ENCODE measurements around the gene CC2D1A.

CC2D1A gene

GRCh38 chr19:13906521-13906904 lies 512 bp downstream of the CC2D1A start:
- no peak for DNase-seq (ENCODE audit: low read depth)
- TF ChIP-seq CTCF (IDR thresholded peaks at IDR 0.05; ENCODE audit: low read length, missing control alignments): no peak
- H3K4me3 ChIP-seq (replicated peaks; ENCODE audit: low read depth, low read length): peak overlapping the region; percentile 79

- no peak for DNase-seq (ENCODE audit: low read depth)
- H3K4me3 ChIP-seq (replicated peaks; ENCODE audit: low read depth, low read length): peak overlapping the region; percentile 79
- TF ChIP-seq CTCF (IDR thresholded peaks at IDR 0.05; ENCODE audit: low read length, missing control alignments): no peak
Observed at GRCh38 chr19:13906910-13907309, 909 bp downstream of the CC2D1A start.

- no peak overlapping the region for H3K4me3 ChIP-seq (replicated peaks; ENCODE audit: low read depth, low read length)
- DNase-seq (ENCODE audit: low read depth): no peak
- TF ChIP-seq CTCF (IDR thresholded peaks at IDR 0.05; ENCODE audit: low read length, missing control alignments): no peak
Observed at GRCh38 chr19:13908674-13909073, 2.7 kb downstream of the CC2D1A start.

- no peak for DNase-seq (ENCODE audit: low read depth)
- H3K4me3 ChIP-seq (replicated peaks; ENCODE audit: low read depth, low read length): no peak overlapping the region
- no peak for TF ChIP-seq CTCF (IDR thresholded peaks at IDR 0.05; ENCODE audit: low read length, missing control alignments)
Observed at GRCh38 chr19:13909430-13909829, 3.4 kb downstream of the CC2D1A start.

DNA sequence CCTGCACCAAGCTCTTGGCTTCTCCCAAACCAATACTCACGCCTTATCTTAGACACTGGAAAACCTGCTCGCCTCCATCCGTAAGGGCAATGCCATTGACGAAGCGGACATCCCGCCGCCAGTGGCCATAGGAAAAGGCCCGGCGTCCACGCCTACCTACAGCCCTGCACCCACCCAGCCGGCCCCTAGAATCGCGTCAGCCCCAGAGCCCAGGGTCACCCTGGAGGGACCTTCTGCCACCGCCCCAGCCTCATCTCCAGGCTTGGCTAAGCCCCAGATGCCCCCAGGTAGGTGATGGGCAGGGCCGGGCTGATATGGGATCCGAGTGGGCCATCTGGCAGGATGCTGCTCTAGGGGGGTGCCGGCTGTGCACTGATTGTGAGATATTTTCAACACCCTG lies 7.4 kb downstream of the CC2D1A start:
- no peak for TF ChIP-seq CTCF (IDR thresholded peaks at IDR 0.05; ENCODE audit: low read length, missing control alignments)
- DNase-seq (ENCODE audit: low read depth): no peak
- H3K4me3 ChIP-seq (replicated peaks; ENCODE audit: low read depth, low read length): no peak overlapping the region

DNA sequence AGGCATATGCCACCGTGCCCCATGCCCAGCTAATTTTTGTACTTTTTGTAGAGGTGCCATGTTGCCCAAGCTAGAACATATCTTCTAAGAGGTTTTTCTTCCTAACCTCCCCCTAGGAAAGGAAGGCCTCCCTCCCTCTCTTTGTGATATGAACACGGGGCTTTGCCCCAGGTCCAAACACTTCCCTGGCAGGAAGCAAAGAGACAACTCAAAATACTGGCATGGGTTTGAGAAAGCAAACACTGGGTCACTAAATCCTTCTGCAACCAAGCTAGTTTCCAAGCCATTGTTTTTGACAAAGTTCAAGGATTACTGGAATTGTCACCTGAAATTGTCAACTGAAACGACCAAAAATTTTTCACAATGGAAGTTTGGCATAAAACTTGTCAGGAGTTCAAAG lies 8.8 kb downstream of the CC2D1A start:
- TF ChIP-seq CTCF (IDR thresholded peaks at IDR 0.05; ENCODE audit: low read length, missing control alignments): no peak
- no peak overlapping the region for H3K4me3 ChIP-seq (replicated peaks; ENCODE audit: low read depth, low read length)
- no peak for DNase-seq (ENCODE audit: low read depth)

- no peak overlapping the region for H3K4me3 ChIP-seq (replicated peaks; ENCODE audit: low read depth, low read length)
- DNase-seq (ENCODE audit: low read depth): no peak
Observed at GRCh38 chr19:13917888-13918406, 11.9 kb downstream of the CC2D1A start.

More at GRCh38 chr19:13917888-13918406, 11.9 kb downstream of the CC2D1A start:
- TF ChIP-seq CTCF (IDR thresholded peaks at IDR 0.05; ENCODE audit: low read length, missing control alignments): no peak

All from fibroblast of pulmonary artery (primary cell).